Endothelial cell of umbilical vein (primary cell): Measurements from ENCODE around the gene ZNF544. TPM values are rescaled to one million over a fixed set of nuclear protein-coding genes. Genes with fewer than 3 reads are reported as not detected.

ENCODE experiments used
- BruUV-seq: library from RNA; stranded (reverse); fragments of 400-500 nt; replicated peaks from 2 replicates; lab custom pipeline; 2021; lab: Mats Ljungman, UMichigan
- CTCF ChIA-PET: fragments of 300-600, 350-600 bp; sonication (Branson Sonifier 250); formaldehyde crosslinking; loops from one replicate; lab custom pipeline; 2021; ENCODE audit warnings: antibody characterized with exemption, inconsistent platforms; lab: Charles Lee
- POLR2A ChIA-PET: fragments of 300-600, 350-600 bp; sonication (Branson Sonifier 250); formaldehyde crosslinking; loops from one replicate; lab custom pipeline; 2021; ENCODE audit warnings: antibody characterized with exemption, inconsistent platforms; lab: Charles Lee
- DNase-seq: peaks from one replicate; pipeline ENCODE4 v3.0.0-alpha.2; 2011; ENCODE audit warnings: low read depth, low spot score
- FAIRE-seq: peaks from 2 replicates; lab custom pipeline; 2011; peaks lifted over from hg19 to GRCh38; lab: Jason Lieb, UNC
- H2AFZ ChIP-seq: 2 replicates; pipeline ENCODE4 v1.6.0; 2012; ENCODE audit warnings: low read depth, low read length, control low read depth, inconsistent platforms
- H3K27ac ChIP-seq: 2 replicates; pipeline ENCODE4 v1.5.1; 2011; ENCODE audit warnings: low read depth, mild to moderate bottlenecking, control low read depth, low read length, moderate library complexity; ENCODE audit not compliant: insufficient read depth
- H3K27me3 ChIP-seq, 2 experiments: 2 replicates each; pipeline versions ENCODE4 v1.6.0 to v1.6.1; 2011; ENCODE audit warnings: low read length in 2 of 2, mixed read lengths in 1 of 2; ENCODE audit not compliant: control insufficient read depth in 2 of 2, insufficient read depth in 2 of 2
- H3K36me3 ChIP-seq, 2 experiments: 2 replicates in 1 of 2; 3 replicates in 1 of 2; pipeline ENCODE4 v1.5.1; 2011; ENCODE audit warnings: low read length in 2 of 2, mild to moderate bottlenecking in 1 of 2, moderate library complexity in 1 of 2; ENCODE audit not compliant: control insufficient read depth in 2 of 2, insufficient read depth in 2 of 2; ENCODE audit errors: extremely low read depth in 1 of 2
- H3K4me1 ChIP-seq: 3 replicates; pipeline ENCODE4 v1.5.1; 2011; ENCODE audit warnings: mild to moderate bottlenecking, low read length; ENCODE audit not compliant: control insufficient read depth, insufficient read depth; ENCODE audit errors: extremely low read depth
- H3K4me2 ChIP-seq: 2 replicates; pipeline ENCODE4 v1.6.1; 2011; ENCODE audit warnings: low read length, control low read depth, mixed read lengths; ENCODE audit not compliant: insufficient read depth
- H3K4me3 ChIP-seq, 3 experiments: fragments of 200-600 bp in 1 of 3; sonication (generic), shearing (Covaris generic) in 1 of 3; replicated peaks in 1 of 3; 2 replicates each; pipeline ENCODE4 v1.5.1; 2011 to 2016; ENCODE audit warnings: control low read depth in 3 of 3, low read length in 3 of 3, mild to moderate bottlenecking in 2 of 3, inconsistent platforms in 1 of 3, low read depth in 1 of 3, moderate library complexity in 1 of 3; ENCODE audit not compliant: insufficient read depth in 1 of 3
- H3K79me2 ChIP-seq: 2 replicates; pipeline ENCODE4 v1.6.0; 2012; ENCODE audit warnings: low read length, inconsistent platforms; ENCODE audit not compliant: control insufficient read depth, insufficient read depth
- H3K9ac ChIP-seq: replicated peaks from 2 replicates; pipeline ENCODE3; 2011; ENCODE audit warnings: low read length, control low read depth; ENCODE audit not compliant: insufficient read depth; ENCODE audit errors: extremely low read depth
- H3K9me1 ChIP-seq: replicated peaks from 3 replicates; pipeline ENCODE4 v1.6.0; 2011; ENCODE audit warnings: mild to moderate bottlenecking, low read length; ENCODE audit not compliant: control insufficient read depth, insufficient read depth; ENCODE audit errors: extremely low read depth
- H3K9me3 ChIP-seq: replicated peaks from 2 replicates; pipeline ENCODE4 v1.5.1; 2012; ENCODE audit warnings: low read length, inconsistent platforms; ENCODE audit not compliant: control insufficient read depth, insufficient read depth
- H4K20me1 ChIP-seq: replicated peaks from 2 replicates; pipeline ENCODE3; 2011; ENCODE audit warnings: mild to moderate bottlenecking, low read length; ENCODE audit not compliant: control insufficient read depth, insufficient read depth; ENCODE audit errors: extremely low read depth
- CTCF ChIP-seq, 2 donors: IDR thresholded peaks; 1 replicate in 1 of 2; 2 replicates in 1 of 2; pipeline ENCODE4 v1.5.1; 2011; ENCODE audit warnings: low read length in 2 of 2, mild to moderate bottlenecking in 2 of 2, moderate library complexity in 2 of 2, control low read depth in 1 of 2, inconsistent platforms in 1 of 2, low read depth in 1 of 2; ENCODE audit not compliant: insufficient read depth in 1 of 2; ENCODE audit errors: extremely low read depth in 1 of 2
- EZH2 ChIP-seq: IDR thresholded peaks from 2 replicates; pipeline ENCODE4 v1.6.1; 2012; ENCODE audit warnings: borderline replicate concordance, low read depth, mild to moderate bottlenecking, moderate library complexity, low read length, inconsistent platforms; ENCODE audit not compliant: severe bottlenecking
- FOS ChIP-seq: IDR thresholded peaks from 2 replicates; pipeline ENCODE4 v1.6.1; 2011; ENCODE audit warnings: mild to moderate bottlenecking, low read length, moderate library complexity, borderline replicate concordance; ENCODE audit not compliant: insufficient read depth
- MAX ChIP-seq: IDR thresholded peaks from 2 replicates; pipeline ENCODE4 v1.6.1; 2011; ENCODE audit not compliant: insufficient read depth, insufficient read length
- MYC ChIP-seq: IDR thresholded peaks from one replicate; pipeline ENCODE4 v1.6.1; 2011; ENCODE audit warnings: mild to moderate bottlenecking, low read depth, low read length
- POLR2A ChIP-seq: IDR thresholded peaks from 2 replicates; pipeline ENCODE4 v1.6.1; 2012; ENCODE audit warnings: low read depth, mild to moderate bottlenecking, control low read depth, low read length
- dilution Hi-C: fragments of 300-500 bp; cut with MboI; formaldehyde crosslinking; loops from one replicate; pipeline ENCODE4 v1.15.0; 2019; ENCODE audit warnings: low sequenced_read_pairs; ENCODE audit not compliant: extremely low pct_ligation_motif_present
- intact Hi-C: fragments of 100-400 bp; cut with micrococcal nuclease; formaldehyde crosslinking; loops from one replicate; pipeline ENCODE4 v1.10.0; 2022
- polyA plus RNA-seq, 4 experiments: library from polyadenylated mRNA; depleted of rRNA in 3 of 4; stranded (reverse) in 3 of 4; unstranded in 1 of 4; fragments of >200 nt; gene quantifications; 2 replicates each; pipeline versions ENCODE4 v1.2.1 to v1.2.3, GENCODE V29; 2011 to 2012; ENCODE audit warnings: missing spikeins in 1 of 4
- total RNA-seq: library from RNA; stranded (reverse); gene quantifications from 2 replicates; pipeline ENCODE4 v1.2.3, GENCODE V29; 2021

Gene ZNF544
- total and polyA plus RNA-seq, 2 donors (not counting 3 experiments of a cell fraction or from before 2014, with no cell fraction given) = 33.4 to 45.4 TPM

DNA sequence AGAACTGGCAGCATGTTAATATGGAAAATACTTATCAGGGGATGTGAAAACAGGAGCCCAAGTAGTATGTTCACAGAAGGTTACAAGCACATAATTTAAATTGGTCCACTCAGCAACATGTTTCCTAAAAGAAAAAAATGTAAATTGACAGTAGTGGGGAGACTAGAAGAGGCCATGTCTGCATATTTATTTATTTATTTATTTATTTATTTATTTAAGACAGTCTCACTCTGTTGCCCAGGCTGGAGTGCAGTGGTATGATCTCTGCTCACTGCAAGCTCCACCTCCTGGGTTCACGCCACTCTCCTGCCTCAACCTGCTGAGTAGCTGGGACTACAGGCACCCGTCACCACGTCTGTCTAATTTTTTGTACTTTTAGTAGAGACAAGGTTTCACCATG lies 36.4 kb downstream of the ZNF544 start:
- Histone ChIP-seq H3K9me1 (no peaks in the 10 kb centered on the region), H3K4me1 (no peaks in the 10 kb centered on the region), H3K9ac (no peak overlapping the region), H3K4me3 (no peak overlapping the region), H3K79me2 (no peaks in the 10 kb centered on the region), H3K27me3 (no peaks in the 10 kb centered on the region), H3K9me3 (peaks cover 33% of the 10 kb centered on the region), H4K20me1 (no peaks in the 10 kb centered on the region), H2AFZ (no peak overlapping the region), H3K36me3 (peaks cover 6 to 12% of the 10 kb centered on the region in 2 experiments), H3K4me2 (no peak overlapping the region), H3K27ac (no peak overlapping the region)
- DNase-seq (no peak), FAIRE-seq (no peak)
- no peak for TF ChIP-seq CTCF (IDR thresholded peaks at IDR 0.05; ENCODE audit: extremely low read depth in 1 of 2, insufficient read depth in 1 of 2, low read depth in 1 of 2, low read length in 2 of 2)
- no peak for TF ChIP-seq POLR2A
- TF ChIP-seq EZH2 = no peak
- no peak for TF ChIP-seq FOS
- no peak for TF ChIP-seq MYC
- CTCF ChIA-PET = no interaction called here
- dilution Hi-C loops (no loop called here), intact Hi-C loops (no loop called here)
- BruUV-seq = no TSS peak
- POLR2A ChIA-PET = no interaction called here

DNA sequence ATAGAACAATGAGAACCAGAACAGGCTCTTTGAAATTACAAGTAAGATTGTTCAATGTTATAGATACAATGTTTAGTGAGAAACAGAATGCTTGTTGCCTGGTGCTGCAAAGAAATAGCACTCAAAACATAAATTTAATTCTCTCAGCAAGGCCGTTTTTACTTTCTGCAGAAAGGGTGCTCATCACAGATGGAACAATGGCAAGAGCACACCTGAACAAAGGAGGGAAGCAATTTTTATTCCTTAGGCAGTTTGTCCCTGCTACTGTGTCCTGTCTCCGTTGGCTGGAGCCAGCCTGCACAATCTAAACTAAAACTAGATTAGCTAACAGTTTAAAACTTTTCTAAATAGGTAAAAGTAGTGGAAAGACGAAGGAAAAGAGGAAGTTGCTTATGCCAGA lies 39.6 kb downstream of the ZNF544 start:
- H3K27me3 ChIP-seq = no peaks in the 10 kb centered on the region
- peaks cover 7% of the 10 kb centered on the region for H3K9me3 ChIP-seq
- no peaks in the 10 kb centered on the region for H3K9me1 ChIP-seq
- no peak overlapping the region for H3K4me3 ChIP-seq
- no peaks in the 10 kb centered on the region for H3K79me2 ChIP-seq
- no peak for TF ChIP-seq CTCF (IDR thresholded peaks at IDR 0.05; ENCODE audit: extremely low read depth in 1 of 2, insufficient read depth in 1 of 2, low read depth in 1 of 2, low read length in 2 of 2)
- TF ChIP-seq FOS = no peak
- no peak for TF ChIP-seq MAX
- no peak overlapping the region for H2AFZ ChIP-seq
- no peaks in the 10 kb centered on the region for H3K4me1 ChIP-seq
- BruUV-seq = no TSS peak
- ChIA-PET POLR2A (no interaction called here), CTCF (no interaction called here)
- no peak overlapping the region for H3K9ac ChIP-seq
- H3K4me2 ChIP-seq = no peak overlapping the region
- H3K36me3 ChIP-seq = no peaks in the 10 kb centered on the region
- intact Hi-C loops = no loop called here
- DNase-seq = no peak
- dilution Hi-C loops = no loop called here
- no peaks in the 10 kb centered on the region for H4K20me1 ChIP-seq
- no peak overlapping the region for H3K27ac ChIP-seq
- no peak for FAIRE-seq
